CD4-positive, alpha-beta memory T cell (primary cell): ENCODE results near the gene NR2C2AP. TPM values are rescaled to one million over a fixed set of nuclear protein-coding genes. Genes with fewer than 3 reads are reported as not detected.

Experiments
- CTCF ChIA-PET: fragments of 350-600 bp; sonication (Branson Sonifier 250); formaldehyde crosslinking; loops from one replicate; lab custom pipeline; 2021; ENCODE audit warnings: inconsistent platforms; ENCODE audit not compliant: partially characterized antibody; lab: Charles Lee
- POLR2A ChIA-PET: fragments of 350-600 bp; sonication (Branson Sonifier 250); formaldehyde crosslinking; loops from one replicate; lab custom pipeline; 2021; ENCODE audit not compliant: partially characterized antibody; lab: Charles Lee
- DNase-seq, 5 donors: peaks; one replicate each; pipeline versions ENCODE4 v3.0.0 to v3.0.0-alpha.2; 2020 to 2022; ENCODE audit warnings: mixed read lengths in 1 of 5
- H3K27ac ChIP-seq: one replicate; pipeline ENCODE4 v1.7.0; 2013; ENCODE audit warnings: low read depth, low read length
- H3K27me3 ChIP-seq: 2 replicates; pipeline ENCODE4 v1.7.0; 2013; ENCODE audit warnings: mild to moderate bottlenecking, low read length, moderate library complexity; ENCODE audit not compliant: insufficient read depth
- H3K36me3 ChIP-seq: 2 replicates; pipeline ENCODE4 v1.7.0; 2013; ENCODE audit warnings: mild to moderate bottlenecking, low read length, moderate library complexity; ENCODE audit not compliant: insufficient read depth
- H3K4me1 ChIP-seq: 2 replicates; pipeline ENCODE4 v1.7.0; 2013; ENCODE audit warnings: mild to moderate bottlenecking, low read length, moderate library complexity; ENCODE audit not compliant: insufficient read depth
- H3K4me3 ChIP-seq, 2 donors: one replicate each; pipeline ENCODE4 v1.7.0; 2013; ENCODE audit warnings: low read length in 2 of 2, mild to moderate bottlenecking in 1 of 2
- H3K9me3 ChIP-seq, 2 donors: one replicate each; pipeline ENCODE4 v1.7.0; 2013; ENCODE audit warnings: low read length in 2 of 2, control low read depth in 1 of 2; ENCODE audit not compliant: control insufficient read depth in 1 of 2
- H3K27ac Mint-ChIP-seq, 7 donors: one replicate each; pipeline ENCODE4 v1.8.0; 2020 to 2021; ENCODE audit warnings: mixed read lengths in 7 of 7, mild to moderate bottlenecking in 6 of 7, inconsistent platforms in 3 of 7, moderate library complexity in 3 of 7
- H3K27me3 Mint-ChIP-seq, 2 donors: one replicate each; pipeline ENCODE4 v1.8.0; 2020 to 2021; ENCODE audit warnings: mixed read lengths in 2 of 2
- H3K36me3 Mint-ChIP-seq, 2 donors: one replicate each; pipeline ENCODE4 v1.8.0; 2020 to 2021; ENCODE audit warnings: mixed read lengths in 2 of 2, inconsistent platforms in 1 of 2, mild to moderate bottlenecking in 1 of 2
- H3K4me1 Mint-ChIP-seq, 4 donors: one replicate each; pipeline ENCODE4 v1.8.0; 2020 to 2021; ENCODE audit warnings: mixed read lengths in 4 of 4, mild to moderate bottlenecking in 1 of 4
- H3K4me3 Mint-ChIP-seq, 8 donors: one replicate each; pipeline ENCODE4 v1.8.0; 2020 to 2021; ENCODE audit warnings: mixed read lengths in 8 of 8, mild to moderate bottlenecking in 7 of 8, moderate library complexity in 6 of 8, inconsistent platforms in 3 of 8
- H3K9me3 Mint-ChIP-seq, 8 donors: one replicate each; pipeline ENCODE4 v1.8.0; 2020 to 2021; ENCODE audit warnings: mixed read lengths in 8 of 8, mild to moderate bottlenecking in 5 of 8, inconsistent platforms in 3 of 8, moderate library complexity in 1 of 8
- intact Hi-C: fragments of 100-400 bp; cut with micrococcal nuclease; formaldehyde crosslinking; loops from one replicate; pipeline ENCODE4 v1.15.1; 2023
- polyA plus RNA-seq, 2 donors: library from polyadenylated mRNA; unstranded; fragments of 300-500 nt; fragmentation: Illumina TruSeq; gene quantifications; one replicate each; pipeline ENCODE4 v1.2.3, GENCODE V29; 2021
- total RNA-seq, 2 experiments: library from RNA; stranded (reverse); gene quantifications; one replicate each; pipeline ENCODE4 v1.2.3, GENCODE V29; 2021

The NR2C2AP gene
- total and polyA plus RNA-seq, 4 experiments from 2014 or later, result 25.1 to 33.2 (median 30.3) TPM

- H3K9me3 Mint-ChIP-seq, result peaks cover 2 to 34% (median 25%) of the 10 kb centered on the region in 8 donors
- Histone ChIP-seq H3K9me3 (peaks cover 0 to 18% of the 10 kb centered on the region in 2 donors), H3K4me3 (no peak overlapping the region), H3K36me3 (no peaks in the 10 kb centered on the region), H3K4me1 (no peaks in the 10 kb centered on the region), H3K27ac (no peak overlapping the region), H3K27me3 (no peaks in the 10 kb centered on the region)
- H3K4me1 Mint-ChIP-seq, result no peaks in the 10 kb centered on the region
- intact Hi-C loops, result no loop called here
- no peak for DNase-seq
- ChIA-PET CTCF (interaction anchor here (1.9 kb wide), 1 partner anchor 9 kb away, joined by 12 read pairs; no protein-coding TSS in a partner anchor), POLR2A (no interaction called here)
- H3K27ac Mint-ChIP-seq, result no peak overlapping the region
- peaks cover 8 to 14% of the 10 kb centered on the region in 2 donors for H3K27me3 Mint-ChIP-seq
- H3K4me3 Mint-ChIP-seq, result no peak overlapping the region
- H3K36me3 Mint-ChIP-seq, result no peaks in the 10 kb centered on the region
Measured at GRCh38 chr19:19234220-19234816, 31.1 kb upstream of the NR2C2AP start.

DNA sequence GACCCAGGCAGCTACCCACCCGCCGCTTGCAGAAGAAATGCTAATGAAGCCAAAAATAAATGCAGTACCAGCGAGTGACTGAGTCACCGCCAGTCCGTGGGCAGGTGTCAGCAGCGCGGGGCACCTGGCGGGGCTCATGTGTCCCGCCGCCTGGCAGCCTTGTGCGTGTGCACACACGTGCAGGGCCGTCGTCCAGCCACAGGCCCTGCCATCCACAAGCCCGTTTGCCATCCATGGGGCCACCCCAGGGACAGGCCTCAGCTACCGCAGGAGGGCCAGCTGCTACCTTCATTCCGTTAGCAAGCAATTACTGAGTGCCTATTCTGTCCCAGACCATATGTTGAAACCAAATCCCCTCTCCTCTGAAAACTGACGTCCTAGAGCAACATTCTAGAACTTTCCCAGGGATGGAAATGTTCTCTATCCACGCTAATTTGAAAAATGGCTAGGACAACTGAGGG, 29.1 kb upstream of the NR2C2AP start:
- no peak overlapping the region for H3K4me3 ChIP-seq
- no peak overlapping the region for H3K27ac ChIP-seq
- H3K9me3 ChIP-seq, result peaks cover 0 to 18% of the 10 kb centered on the region in 2 donors
- H3K36me3 ChIP-seq, result no peaks in the 10 kb centered on the region
- Mint-ChIP-seq H3K4me1 (no peaks in the 10 kb centered on the region), H3K36me3 (no peaks in the 10 kb centered on the region), H3K27ac (no peak overlapping the region), H3K4me3 (no peak overlapping the region), H3K9me3 (peaks cover 2 to 32% (median 24%) of the 10 kb centered on the region in 8 donors), H3K27me3 (peaks cover 7 to 10% of the 10 kb centered on the region in 2 donors)
- no peak for DNase-seq
- intact Hi-C loops, result no loop called here
- POLR2A ChIA-PET, result no interaction called here
- no peaks in the 10 kb centered on the region for H3K27me3 ChIP-seq
- no peaks in the 10 kb centered on the region for H3K4me1 ChIP-seq
- CTCF ChIA-PET, result no interaction called here

GRCh38 chr19:19230999-19231398, 27.8 kb upstream of the NR2C2AP start:
- ChIA-PET CTCF (no interaction called here), POLR2A (no interaction called here)
- no peaks in the 10 kb centered on the region for H3K4me1 Mint-ChIP-seq
- no peaks in the 10 kb centered on the region for H3K27me3 ChIP-seq
- no peaks in the 10 kb centered on the region for H3K36me3 Mint-ChIP-seq
- no peaks in the 10 kb centered on the region for H3K36me3 ChIP-seq
- no peak overlapping the region for H3K27ac ChIP-seq
- peaks cover 0 to 15% of the 10 kb centered on the region in 2 donors for H3K9me3 ChIP-seq
- no peak overlapping the region for H3K27ac Mint-ChIP-seq
- H3K4me3 Mint-ChIP-seq, result no peak overlapping the region
- DNase-seq, result no peak
- H3K9me3 Mint-ChIP-seq, result peaks cover 0 to 28% (median 20%) of the 10 kb centered on the region in 8 donors
- intact Hi-C loops, result no loop called here
- H3K4me3 ChIP-seq, result no peak overlapping the region
- peaks cover 4 to 10% of the 10 kb centered on the region in 2 donors for H3K27me3 Mint-ChIP-seq
- no peaks in the 10 kb centered on the region for H3K4me1 ChIP-seq

- Histone ChIP-seq H3K4me3 (no peak overlapping the region), H3K27ac (no peak overlapping the region), H3K4me1 (peaks cover 7% of the 10 kb centered on the region), H3K36me3 (no peaks in the 10 kb centered on the region), H3K9me3 (peaks cover 0 to 11% of the 10 kb centered on the region in 2 donors), H3K27me3 (no peaks in the 10 kb centered on the region)
- intact Hi-C loops, result no loop called here
- Mint-ChIP-seq H3K9me3 (peaks cover 0 to 19% (median 15%) of the 10 kb centered on the region in 8 donors), H3K27ac (no peak overlapping the region), H3K4me3 (no peak overlapping the region), H3K36me3 (no peaks in the 10 kb centered on the region), H3K27me3 (peaks cover 6 to 10% of the 10 kb centered on the region in 2 donors), H3K4me1 (peaks cover 0 to 5% (median 2%) of the 10 kb centered on the region in 4 donors)
- CTCF ChIA-PET, result interaction anchor here (1.1 kb wide), 1 partner anchor 84 kb away, joined by 5 read pairs; no protein-coding TSS in a partner anchor
- POLR2A ChIA-PET, result no interaction called here
- no peak for DNase-seq
Measured at GRCh38 chr19:19229701-19230100, 26.5 kb upstream of the NR2C2AP start.

- intact Hi-C loops, result no loop called here
- H3K4me3 Mint-ChIP-seq, result no peak overlapping the region
- H3K36me3 ChIP-seq, result no peaks in the 10 kb centered on the region
- no peak for DNase-seq
- ChIA-PET POLR2A (no interaction called here), CTCF (interaction anchor here (0.9 to 3.2 kb wide), 2 partner anchors 53 to 263 kb away, joined by 4 to 10 read pairs; no protein-coding TSS in a partner anchor)
- H3K27me3 Mint-ChIP-seq, result peaks cover 10% of the 10 kb centered on the region in 2 donors
- no peaks in the 10 kb centered on the region for H3K9me3 ChIP-seq
- no peaks in the 10 kb centered on the region for H3K36me3 Mint-ChIP-seq
- peaks cover 0 to 2% (median 0%) of the 10 kb centered on the region in 8 donors for H3K9me3 Mint-ChIP-seq
- peaks cover 0 to 5% (median 2%) of the 10 kb centered on the region in 4 donors for H3K4me1 Mint-ChIP-seq
- peaks cover 10% of the 10 kb centered on the region for H3K4me1 ChIP-seq
- H3K4me3 ChIP-seq, result no peak overlapping the region
- H3K27ac ChIP-seq, result no peak overlapping the region
- no peak overlapping the region for H3K27ac Mint-ChIP-seq
- no peaks in the 10 kb centered on the region for H3K27me3 ChIP-seq
Measured at GRCh38 chr19:19227217-19227616, 24.0 kb upstream of the NR2C2AP start.

GRCh38 chr19:19226663-19227062, 23.4 kb upstream of the NR2C2AP start:
- Histone ChIP-seq H3K4me3 (no peak overlapping the region), H3K4me1 (peaks cover 10% of the 10 kb centered on the region), H3K27me3 (no peaks in the 10 kb centered on the region), H3K36me3 (no peaks in the 10 kb centered on the region), H3K27ac (no peak overlapping the region), H3K9me3 (no peaks in the 10 kb centered on the region)
- ChIA-PET CTCF (interaction anchor here (0.9 to 3.2 kb wide), 4 partner anchors 52 to 263 kb away, joined by 4 to 22 read pairs (median 8); no protein-coding TSS in a partner anchor), POLR2A (no interaction called here)
- Mint-ChIP-seq H3K9me3 (peaks cover 0 to 2% (median 0%) of the 10 kb centered on the region in 8 donors), H3K4me1 (peaks cover 0 to 5% (median 2%) of the 10 kb centered on the region in 4 donors), H3K4me3 (no peak overlapping the region), H3K27ac (no peak overlapping the region), H3K27me3 (peaks cover 8 to 9% of the 10 kb centered on the region in 2 donors), H3K36me3 (no peaks in the 10 kb centered on the region)
- intact Hi-C loops, result no loop called here
- no peak for DNase-seq

GRCh38 chr19:19226204-19226603, 23.0 kb upstream of the NR2C2AP start:
- peaks cover 0 to 5% (median 2%) of the 10 kb centered on the region in 4 donors for H3K4me1 Mint-ChIP-seq
- no peak overlapping the region for H3K27ac ChIP-seq
- H3K4me3 Mint-ChIP-seq, result peak overlapping the region in 1 of 8 donors; percentile 75
- H3K27me3 ChIP-seq, result no peaks in the 10 kb centered on the region
- H3K36me3 Mint-ChIP-seq, result no peaks in the 10 kb centered on the region
- no peak for DNase-seq
- H3K4me1 ChIP-seq, result peaks cover 10% of the 10 kb centered on the region
- peaks cover 8 to 9% of the 10 kb centered on the region in 2 donors for H3K27me3 Mint-ChIP-seq
- POLR2A ChIA-PET, result interaction anchor here (3.0 kb wide), 1 partner anchor 34 kb away, joined by 9 read pairs; the partner anchor contains the start of genes BORCS8 and RFXANK
- no peaks in the 10 kb centered on the region for H3K9me3 ChIP-seq
- peaks cover 0 to 2% (median 0%) of the 10 kb centered on the region in 8 donors for H3K9me3 Mint-ChIP-seq
- no peaks in the 10 kb centered on the region for H3K36me3 ChIP-seq
- H3K27ac Mint-ChIP-seq, result no peak overlapping the region
- no peak overlapping the region for H3K4me3 ChIP-seq
- intact Hi-C loops, result no loop called here
- CTCF ChIA-PET, result interaction anchor here (1.0 to 3.4 kb wide), 10 partner anchors 8 to 264 kb away, joined by 3 to 22 read pairs (median 8); partner anchors contain the start of genes BORCS8 and RFXANK
